Loucy (cell line): Measurements from ENCODE around the gene KCNQ5.

Experiments used
- H2AFZ ChIP-seq: fragments of 200-600 bp; sonication (generic); 2 replicates; pipeline ENCODE4 v1.6.0; 2016; ENCODE audit warnings: antibody characterized with exemption, mild to moderate bottlenecking, low read length, moderate library complexity
- H3F3A ChIP-seq: fragments of 200-600 bp; 2 replicates; pipeline ENCODE4 v1.6.0; 2016; ENCODE audit warnings: antibody characterized with exemption, low read depth, mild to moderate bottlenecking
- H3K27me3 ChIP-seq: fragments of 200-600 bp; sonication (generic); 2 replicates; pipeline ENCODE4 v1.6.1; 2014; ENCODE audit warnings: low read length, mild to moderate bottlenecking; ENCODE audit not compliant: insufficient read depth, poor library complexity, severe bottlenecking
- H3K36me3 ChIP-seq: fragments of 200-600 bp; sonication (generic); 2 replicates; pipeline ENCODE4 v1.6.1; 2016; ENCODE audit warnings: low read length; ENCODE audit not compliant: insufficient read depth
- H3K4me1 ChIP-seq: fragments of 200-600 bp; sonication (generic); 2 replicates; pipeline ENCODE4 v1.5.1; 2014; ENCODE audit warnings: low read length, mild to moderate bottlenecking; ENCODE audit not compliant: insufficient read depth, poor library complexity, severe bottlenecking
- H3K4me2 ChIP-seq: fragments of 200-600 bp; sonication (generic); 2 replicates; pipeline ENCODE4 v1.6.0; 2014; ENCODE audit warnings: antibody characterized with exemption, low read length, low read depth, mild to moderate bottlenecking; ENCODE audit not compliant: poor library complexity, severe bottlenecking
- H3K4me3 ChIP-seq: fragments of 200-600 bp; sonication (generic); 2 replicates; pipeline ENCODE4 v1.5.1; 2014; ENCODE audit warnings: low read length, mild to moderate bottlenecking, mixed read lengths; ENCODE audit not compliant: poor library complexity, severe bottlenecking
- H3K79me2 ChIP-seq: fragments of 200-600 bp; sonication (generic); 2 replicates; pipeline ENCODE4 v1.6.1; 2014; ENCODE audit warnings: low read length; ENCODE audit not compliant: insufficient read depth
- H3K9ac ChIP-seq: fragments of 200-600 bp; sonication (generic); 2 replicates; pipeline ENCODE4 v1.6.0; 2014; ENCODE audit warnings: mild to moderate bottlenecking, low read depth, low read length, moderate library complexity; ENCODE audit not compliant: poor library complexity, severe bottlenecking
- H3K9me2 ChIP-seq: fragments of 200-600 bp; sonication (generic); replicated peaks from 2 replicates; pipeline ENCODE4 v1.6.1; 2016; ENCODE audit warnings: low read depth, low read length, mixed read lengths
- H3K9me3 ChIP-seq: fragments of 200-600 bp; sonication (generic); 2 replicates; pipeline ENCODE4 v1.6.1; 2014; ENCODE audit warnings: mild to moderate bottlenecking, antibody characterized with exemption, low read length, low read depth; ENCODE audit not compliant: insufficient read depth
- H4K20me1 ChIP-seq: fragments of 200-600 bp; sonication (generic); 2 replicates; pipeline ENCODE4 v1.6.0; 2014; ENCODE audit warnings: antibody characterized with exemption, low read length, mild to moderate bottlenecking; ENCODE audit not compliant: insufficient read depth, poor library complexity, severe bottlenecking
- CTCF ChIP-seq: fragments of 200-600 bp; sonication (generic); conservative IDR thresholded peaks from 2 replicates; pipeline ENCODE4 v1.5.1; 2014; ENCODE audit warnings: mild to moderate bottlenecking, antibody characterized with exemption, low read length
- EZH2phosphoT487 ChIP-seq: fragments of 200-600 bp; IDR thresholded peaks from 2 replicates; pipeline ENCODE4 v1.6.1; 2018; ENCODE audit warnings: antibody characterized with exemption, mild to moderate bottlenecking, moderate library complexity, borderline replicate concordance

Gene KCNQ5

GRCh38 chr6:73017476-73017875 is 395.6 kb downstream of the KCNQ5 start:
- Histone ChIP-seq H3K79me2 (no peaks in the 10 kb centered on the region), H2AFZ (no peak overlapping the region), H4K20me1 (no peaks in the 10 kb centered on the region), H3K4me2 (no peak overlapping the region), H3K9me3 (no peaks in the 10 kb centered on the region), H3K27me3 (no peaks in the 10 kb centered on the region), H3K4me1 (no peaks in the 10 kb centered on the region), H3F3A (no peaks in the 10 kb centered on the region), H3K36me3 (no peaks in the 10 kb centered on the region), H3K9me2 (no peaks in the 10 kb centered on the region), H3K4me3 (no peak overlapping the region), H3K9ac (no peak overlapping the region)
- TF ChIP-seq CTCF: no peak
- no peak for TF ChIP-seq EZH2phosphoT487

- Histone ChIP-seq H4K20me1 (no peaks in the 10 kb centered on the region), H3K9me3 (no peaks in the 10 kb centered on the region), H3K79me2 (no peaks in the 10 kb centered on the region), H3K27me3 (no peaks in the 10 kb centered on the region), H3K36me3 (no peaks in the 10 kb centered on the region), H3K4me2 (no peak overlapping the region), H3K4me1 (no peaks in the 10 kb centered on the region), H3K4me3 (no peak overlapping the region), H2AFZ (no peak overlapping the region), H3F3A (no peaks in the 10 kb centered on the region), H3K9me2 (no peaks in the 10 kb centered on the region), H3K9ac (no peak overlapping the region)
- TF ChIP-seq EZH2phosphoT487 (no peak), CTCF (no peak)
These were observed 402.7 kb downstream of the KCNQ5 start for GRCh38 chr6:73024598-73024997.

GRCh38 chr6:73027691-73028090 is 405.8 kb downstream of the KCNQ5 start:
- Histone ChIP-seq H3K9ac (no peak overlapping the region), H3K4me1 (no peaks in the 10 kb centered on the region), H3K4me2 (no peak overlapping the region), H3K27me3 (no peaks in the 10 kb centered on the region), H3K9me3 (no peaks in the 10 kb centered on the region), H3F3A (no peaks in the 10 kb centered on the region), H2AFZ (no peak overlapping the region), H3K79me2 (no peaks in the 10 kb centered on the region), H3K36me3 (no peaks in the 10 kb centered on the region), H4K20me1 (no peaks in the 10 kb centered on the region), H3K4me3 (no peak overlapping the region), H3K9me2 (no peaks in the 10 kb centered on the region)
- no peak for TF ChIP-seq CTCF
- TF ChIP-seq EZH2phosphoT487: no peak
